ENCODE data around the gene NUDT16.

The NUDT16 gene

DNA sequence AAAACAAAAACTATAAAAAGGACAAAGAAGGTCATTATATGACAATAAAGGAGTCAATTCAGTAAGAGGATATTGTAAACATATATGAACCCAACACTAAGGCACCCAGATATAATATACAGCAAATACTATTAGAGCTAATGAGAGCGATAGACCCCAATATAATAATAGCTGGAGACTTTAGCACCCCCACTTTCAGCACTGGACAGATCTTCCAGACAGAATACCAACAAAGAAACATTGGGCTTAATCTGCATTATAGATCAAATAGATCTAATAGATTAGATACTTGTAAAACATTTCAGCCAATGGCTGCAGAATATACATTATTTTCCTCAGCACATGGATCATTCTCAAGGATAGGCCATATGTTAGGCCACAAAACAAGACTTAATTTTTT is 53.4 kb downstream of the NUDT16 start:
- no peak for DNase-seq

All from nucleus accumbens (tissue), 56 donors.